Measurements from ENCODE around the gene ATG4B. TPM values are rescaled to one million over a fixed set of nuclear protein-coding genes. Genes with fewer than 3 reads are reported as not detected.
A peak's percentile ranks its signal among the peaks of the same experiment; 100 is the strongest.

The ATG4B gene
- total RNA-seq, 1 donor from 2014 or later, result 62.7 TPM

DNA sequence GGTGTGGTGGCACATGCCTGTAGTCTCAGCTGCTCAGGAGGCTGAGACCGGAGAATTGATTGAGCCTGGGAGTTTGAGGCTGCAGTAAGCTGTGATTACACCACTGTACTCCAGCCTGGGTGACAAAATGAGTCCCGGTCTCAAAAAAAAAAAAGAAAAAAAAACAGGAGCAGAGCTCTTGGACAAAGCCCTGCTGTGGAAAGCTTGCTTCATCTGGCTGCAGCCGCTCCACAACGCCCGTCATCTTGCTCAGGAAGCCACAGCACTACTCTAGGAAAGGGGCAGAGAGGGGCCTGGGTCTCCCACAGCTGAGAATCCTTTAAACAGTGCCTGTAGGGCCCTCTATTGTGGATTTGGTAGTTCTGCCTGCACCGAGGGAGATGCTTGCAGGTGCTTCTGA, 11.0 kb downstream of the ATG4B start:
- H3K36me3 ChIP-seq, result peaks cover 39% of the 10 kb centered on the region
- intact Hi-C loops (cut with DNase I), result no loop called here
- no peaks in the 10 kb centered on the region for H3K27me3 ChIP-seq (ENCODE audit: low read depth)
- ATAC-seq, result no peak
- no peaks in the 10 kb centered on the region for H3K9me3 ChIP-seq
- no peak for DNase-seq
- no peak overlapping the region for H3K27ac ChIP-seq
- no peak overlapping the region for H3K4me3 ChIP-seq
- peaks cover 6% of the 10 kb centered on the region for H3K4me1 ChIP-seq
- TF ChIP-seq CTCF (IDR thresholded peaks at IDR 0.05), result no peak

- intact Hi-C loops (cut with DNase I), result no loop called here
- no peaks in the 10 kb centered on the region for H3K27me3 ChIP-seq (ENCODE audit: low read depth)
- peaks cover 47% of the 10 kb centered on the region for H3K36me3 ChIP-seq
- no peak for TF ChIP-seq CTCF (IDR thresholded peaks at IDR 0.05)
- no peak overlapping the region for H3K27ac ChIP-seq
- ATAC-seq (no peak), DNase-seq (no peak)
- no peaks in the 10 kb centered on the region for H3K9me3 ChIP-seq
- H3K4me3 ChIP-seq, result no peak overlapping the region
- peaks cover 6% of the 10 kb centered on the region for H3K4me1 ChIP-seq
These were observed 11.9 kb downstream of the ATG4B start for GRCh38 chr2:241649404-241649803.

DNA sequence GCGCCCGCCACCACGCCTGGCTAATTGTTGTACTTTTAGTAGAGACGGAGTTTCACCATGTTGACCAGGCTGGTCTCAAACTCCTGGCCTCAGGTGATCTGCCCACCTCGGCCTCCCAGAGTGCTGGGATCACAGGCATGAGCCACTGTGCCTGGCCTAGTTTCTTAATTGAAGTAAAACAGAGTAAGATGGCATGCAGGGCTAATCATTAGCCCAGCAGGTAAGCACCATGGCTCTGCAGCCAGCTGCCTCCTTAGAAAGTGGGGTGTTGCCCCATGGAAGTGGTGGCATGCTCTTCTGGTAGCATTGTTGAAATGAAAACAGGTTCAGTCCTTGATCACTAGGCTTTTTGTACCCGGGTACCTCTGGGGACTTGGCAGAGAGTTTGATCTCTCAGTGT, 12.4 kb downstream of the ATG4B start:
- Histone ChIP-seq H3K27ac (no peak overlapping the region), H3K4me3 (no peak overlapping the region), H3K36me3 (peaks cover 52% of the 10 kb centered on the region), H3K4me1 (peaks cover 6% of the 10 kb centered on the region), H3K9me3 (no peaks in the 10 kb centered on the region), H3K27me3 (ENCODE audit: low read depth) (no peaks in the 10 kb centered on the region)
- intact Hi-C loops (cut with DNase I), result no loop called here
- ATAC-seq (peak in 1 of 2 donors; percentile 36), DNase-seq (no peak)
- TF ChIP-seq CTCF (IDR thresholded peaks at IDR 0.05), result no peak

GRCh38 chr2:241652142-241652541, 14.6 kb downstream of the ATG4B start:
- TF ChIP-seq CTCF (IDR thresholded peaks at IDR 0.05), result no peak
- no peak overlapping the region for H3K27ac ChIP-seq
- ATAC-seq (no peak), DNase-seq (no peak)
- intact Hi-C loops (cut with DNase I), result no loop called here
- peaks cover 62% of the 10 kb centered on the region for H3K36me3 ChIP-seq
- H3K27me3 ChIP-seq (ENCODE audit: low read depth), result no peaks in the 10 kb centered on the region
- no peaks in the 10 kb centered on the region for H3K4me1 ChIP-seq
- no peak overlapping the region for H3K4me3 ChIP-seq
- H3K9me3 ChIP-seq, result no peaks in the 10 kb centered on the region

DNA sequence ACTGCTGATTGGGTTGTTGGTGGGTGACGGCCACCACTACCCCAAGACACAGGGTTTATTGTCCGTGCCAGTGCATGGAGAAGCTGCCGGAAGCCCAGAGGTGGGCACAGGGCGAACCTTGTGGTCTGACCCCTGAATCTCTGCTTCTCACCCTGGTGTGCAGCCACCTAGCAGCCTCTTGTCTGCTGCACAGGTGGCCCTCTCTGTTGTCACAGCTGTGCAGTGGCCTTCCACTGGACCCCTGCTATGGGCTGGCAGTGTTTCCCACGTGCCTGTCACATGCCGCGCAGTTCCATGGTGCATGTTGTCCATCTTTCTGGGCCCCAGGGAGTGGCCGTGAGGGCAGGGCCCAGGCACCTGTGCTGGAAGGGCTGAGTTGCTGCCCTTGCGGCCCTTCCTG, 15.2 kb downstream of the ATG4B start:
- Histone ChIP-seq H3K27ac (no peak overlapping the region), H3K4me1 (no peaks in the 10 kb centered on the region), H3K4me3 (no peak overlapping the region), H3K27me3 (ENCODE audit: low read depth) (no peaks in the 10 kb centered on the region), H3K9me3 (no peaks in the 10 kb centered on the region), H3K36me3 (peaks cover 67% of the 10 kb centered on the region)
- ATAC-seq (no peak), DNase-seq (no peak)
- intact Hi-C loops (cut with DNase I), result no loop called here
- TF ChIP-seq CTCF (IDR thresholded peaks at IDR 0.05), result no peak

GRCh38 chr2:241653210-241653750, 15.8 kb downstream of the ATG4B start:
- Histone ChIP-seq H3K36me3 (peaks cover 72% of the 10 kb centered on the region), H3K4me3 (no peak overlapping the region), H3K27ac (no peak overlapping the region), H3K9me3 (no peaks in the 10 kb centered on the region), H3K4me1 (no peaks in the 10 kb centered on the region), H3K27me3 (ENCODE audit: low read depth) (no peaks in the 10 kb centered on the region)
- no peak for TF ChIP-seq CTCF (IDR thresholded peaks at IDR 0.05)
- intact Hi-C loops (cut with DNase I), result no loop called here
- no peak for ATAC-seq
- no peak for DNase-seq

Data from lower lobe of right lung (tissue), 2 donors.